HEK293 (cell line): ENCODE measurements around the gene RNF34.

Experiments used
- CTCF ChIA-PET: fragments of 350-600 bp; formaldehyde crosslinking; extraction: SDS; loops from one replicate; lab custom pipeline; 2021; ENCODE audit warnings: antibody characterized with exemption; lab: Yijun Ruan, JAX
- POLR2A ChIA-PET: fragments of 300-600 bp; formaldehyde crosslinking; extraction: SDS; loops from one replicate; lab custom pipeline; 2020; ENCODE audit warnings: antibody characterized with exemption, inconsistent platforms; lab: Yijun Ruan, JAX
- H3K27ac ChIP-seq: fragments of 200-500 bp; sonication (Bioruptor generic); 2 replicates; pipeline ENCODE4 v1.5.1; 2014; ENCODE audit warnings: low read depth, low read length, control low read depth, inconsistent platforms; ENCODE audit errors: extremely low read depth
- H3K36me3 ChIP-seq, 2 experiments: fragments of 200-500 bp in 1 of 2; sonication (Bioruptor generic) in 1 of 2; 1 replicate in 1 of 2; 2 replicates in 1 of 2; pipeline ENCODE4 v1.5.1; 2014 to 2017; ENCODE audit warnings: inconsistent platforms in 2 of 2, low read length in 2 of 2; ENCODE audit not compliant: control insufficient read depth in 2 of 2, insufficient read depth in 1 of 2
- H3K4me1 ChIP-seq: fragments of 200-500 bp; sonication (Bioruptor generic); 2 replicates; pipeline ENCODE4 v1.5.1; 2014; ENCODE audit warnings: mild to moderate bottlenecking, low read length, inconsistent platforms; ENCODE audit not compliant: control insufficient read depth, insufficient read depth
- H3K4me3 ChIP-seq: 2 replicates; pipeline ENCODE4 v1.5.1; 2011; ENCODE audit warnings: low read depth, mild to moderate bottlenecking, control low read depth, low read length, moderate library complexity
- H3K9me3 ChIP-seq: fragments of 200-500 bp; sonication (Bioruptor generic); 2 replicates; pipeline ENCODE4 v1.5.1; 2014; ENCODE audit warnings: low read depth, low read length, inconsistent platforms; ENCODE audit not compliant: control insufficient read depth, insufficient read depth
- GLI4 ChIP-seq: fragments of 450-650 bp; formaldehyde crosslinking; IDR thresholded peaks from 2 replicates; pipeline ENCODE4 v1.5.1; 2016; ENCODE audit warnings: missing biosample characterization, missing genetic modification characterization
- HOXD13 ChIP-seq: sonication (generic); formaldehyde crosslinking; IDR thresholded peaks from 2 replicates; pipeline ENCODE4 v1.8.0; 2022; ENCODE audit warnings: missing genetic modification reagents, borderline replicate concordance
- IKZF3 ChIP-seq: fragments of 450-650 bp; IDR thresholded peaks from 2 replicates; pipeline ENCODE4 v1.5.0; 2018; ENCODE audit warnings: missing biosample characterization, mild to moderate bottlenecking, missing genetic modification characterization, moderate library complexity
- KLF8 ChIP-seq: fragments of 450-650 bp; formaldehyde crosslinking; IDR thresholded peaks from 2 replicates; pipeline ENCODE4 v1.5.1; 2016; ENCODE audit warnings: missing biosample characterization, missing genetic modification characterization
- MZF1 ChIP-seq: fragments of 450-650 bp; formaldehyde crosslinking; IDR thresholded peaks from 2 replicates; pipeline ENCODE4 v1.5.1; 2017; ENCODE audit warnings: missing biosample characterization, missing genetic modification characterization, borderline replicate concordance
- SCRT1 ChIP-seq: fragments of 450-650 bp; formaldehyde crosslinking; IDR thresholded peaks from 2 replicates; pipeline ENCODE4 v1.5.1; 2016; ENCODE audit warnings: missing biosample characterization, missing genetic modification characterization, borderline replicate concordance
- ZBTB17 ChIP-seq: fragments of 450-650 bp; formaldehyde crosslinking; IDR thresholded peaks from 2 replicates; pipeline ENCODE4 v1.5.1; 2016; ENCODE audit warnings: missing biosample characterization, missing genetic modification characterization
- ZBTB7A ChIP-seq: fragments of 450-650 bp; formaldehyde crosslinking; IDR thresholded peaks from 2 replicates; pipeline ENCODE4 v1.5.1; 2016; ENCODE audit warnings: low read depth, missing biosample characterization, missing genetic modification characterization
- ZBTB8A ChIP-seq: fragments of 450-650 bp; formaldehyde crosslinking; IDR thresholded peaks from 2 replicates; pipeline ENCODE4 v1.5.1; 2016; ENCODE audit warnings: missing biosample characterization, missing genetic modification characterization
- ZNF121 ChIP-seq: fragments of 450-650 bp; formaldehyde crosslinking; IDR thresholded peaks from 2 replicates; pipeline ENCODE4 v1.5.1; 2016; ENCODE audit warnings: missing biosample characterization, missing genetic modification characterization
- ZNF223 ChIP-seq: fragments of 450-650 bp; formaldehyde crosslinking; IDR thresholded peaks from 2 replicates; pipeline ENCODE4 v1.5.1; 2016; ENCODE audit warnings: missing biosample characterization, missing genetic modification characterization
- ZNF248 ChIP-seq: fragments of 450-650 bp; formaldehyde crosslinking; IDR thresholded peaks from 2 replicates; pipeline ENCODE4 v1.5.1; 2017; ENCODE audit warnings: missing biosample characterization, missing genetic modification characterization
- ZNF335 ChIP-seq: fragments of 450-650 bp; formaldehyde crosslinking; conservative IDR thresholded peaks from 2 replicates; pipeline ENCODE4 v1.5.1; 2016; ENCODE audit warnings: missing biosample characterization, missing genetic modification characterization
- ZNF362 ChIP-seq: fragments of 450-650 bp; formaldehyde crosslinking; IDR thresholded peaks from 2 replicates; pipeline ENCODE4 v1.5.1; 2016; ENCODE audit warnings: missing biosample characterization, missing genetic modification characterization
- ZNF473 ChIP-seq: fragments of 450-650 bp; formaldehyde crosslinking; IDR thresholded peaks from 2 replicates; pipeline ENCODE4 v1.5.1; 2017; ENCODE audit warnings: missing biosample characterization, missing genetic modification characterization
- ZNF529 ChIP-seq: fragments of 450-650 bp; formaldehyde crosslinking; IDR thresholded peaks from 2 replicates; pipeline ENCODE4 v1.5.1; 2017; ENCODE audit warnings: missing genetic modification characterization, missing biosample characterization; ENCODE audit not compliant: insufficient replicate concordance
- ZNF610 ChIP-seq: fragments of 450-650 bp; formaldehyde crosslinking; IDR thresholded peaks from 2 replicates; pipeline ENCODE4 v1.5.1; 2016; ENCODE audit warnings: missing biosample characterization, missing genetic modification characterization, borderline replicate concordance
- ZNF629 ChIP-seq: fragments of 450-650 bp; formaldehyde crosslinking; IDR thresholded peaks from 2 replicates; pipeline ENCODE4 v1.5.1; 2017; ENCODE audit warnings: missing biosample characterization, missing genetic modification characterization
- ZNF658 ChIP-seq: fragments of 450-650 bp; formaldehyde crosslinking; IDR thresholded peaks from 2 replicates; pipeline ENCODE4; 2016; ENCODE audit warnings: missing biosample characterization, missing genetic modification characterization
- ZNF707 ChIP-seq: fragments of 450-650 bp; formaldehyde crosslinking; IDR thresholded peaks from 2 replicates; pipeline ENCODE4 v1.5.1; 2016; ENCODE audit warnings: missing biosample characterization, missing genetic modification characterization
- ZNF785 ChIP-seq: fragments of 450-650 bp; formaldehyde crosslinking; IDR thresholded peaks from 2 replicates; pipeline ENCODE4 v1.5.1; 2016; ENCODE audit warnings: missing biosample characterization, missing genetic modification characterization
- ZNF791 ChIP-seq: fragments of 450-650 bp; formaldehyde crosslinking; IDR thresholded peaks from 2 replicates; pipeline ENCODE4 v1.5.1; 2016; ENCODE audit warnings: missing biosample characterization, missing genetic modification characterization
- TF ChIP-seq, protein P1 (sequence below): fragments of 450-650 bp; formaldehyde crosslinking; IDR thresholded peaks from 2 replicates; pipeline ENCODE4 v1.5.1; 2017; ENCODE audit warnings: missing biosample characterization, missing genetic modification characterization
- TF ChIP-seq, protein P2 (sequence below): fragments of 450-650 bp; formaldehyde crosslinking; IDR thresholded peaks from 2 replicates; pipeline ENCODE4 v1.5.1; 2016; ENCODE audit warnings: missing biosample characterization, missing genetic modification characterization, borderline replicate concordance
- TF ChIP-seq, protein P3 (sequence below): fragments of 450-650 bp; formaldehyde crosslinking; IDR thresholded peaks from 2 replicates; pipeline ENCODE4 v1.5.1; 2016; ENCODE audit warnings: missing biosample characterization, missing genetic modification characterization

RNF34 gene

DNA sequence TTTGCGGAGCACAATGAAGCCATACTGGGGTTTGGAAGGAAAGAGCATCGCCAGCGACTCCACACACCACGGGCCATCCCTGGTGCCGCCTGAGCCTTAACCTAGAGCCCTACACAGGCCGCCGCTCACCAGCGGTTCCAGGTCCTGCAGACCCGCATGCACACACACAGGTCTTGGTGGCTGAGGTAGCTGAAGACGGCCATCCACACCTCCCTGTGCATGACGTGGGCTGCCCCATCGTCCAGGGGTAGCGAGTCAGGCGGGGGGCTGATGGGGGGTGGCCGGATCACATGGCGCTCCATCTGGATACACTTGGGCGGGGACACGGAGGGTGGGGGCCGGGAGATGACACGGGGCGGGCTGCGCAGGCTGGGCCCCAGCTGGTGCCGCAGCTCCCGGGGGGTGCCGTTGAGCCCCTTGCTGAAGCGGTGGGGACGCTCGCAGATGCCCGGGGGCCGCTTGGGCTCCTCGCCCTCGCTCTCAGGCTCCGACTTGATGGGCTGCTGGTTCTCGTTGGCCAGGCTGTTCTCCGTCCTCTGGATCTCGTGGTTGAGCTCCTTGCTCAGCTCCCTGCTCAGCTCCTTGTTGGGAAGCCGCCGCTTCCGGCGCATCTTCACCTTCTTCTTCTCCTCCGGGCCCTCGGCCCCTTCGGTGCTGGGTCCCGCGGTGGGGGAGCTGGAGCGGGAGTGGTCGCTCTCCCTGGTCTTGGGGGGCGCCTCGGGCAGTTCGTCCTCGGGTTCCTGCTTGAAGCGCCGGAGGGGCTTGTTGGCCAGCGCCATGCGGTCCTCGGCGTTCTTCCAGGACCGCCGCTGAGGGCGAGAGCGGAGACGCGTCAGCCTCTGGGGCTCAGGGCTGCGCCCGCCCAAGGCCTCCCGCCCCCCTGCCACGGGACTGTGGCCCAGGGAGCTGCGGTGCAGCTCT is 42.4 kb downstream of the RNF34 start:
- Histone ChIP-seq H3K27ac (no peak overlapping the region), H3K36me3 (peaks cover 16 to 71% of the 10 kb centered on the region in 2 experiments), H3K4me1 (no peaks in the 10 kb centered on the region), H3K4me3 (no peak overlapping the region), H3K9me3 (no peaks in the 10 kb centered on the region)
- ChIA-PET CTCF (interaction anchor here (0.6 to 4.6 kb wide), 33 partner anchors 8 to 382 kb away, joined by 3 to 58 read pairs (median 4); no protein-coding TSS in a partner anchor), POLR2A (interaction anchor here (1.0 to 1.1 kb wide), 2 partner anchors 21 to 90 kb away, joined by 3 to 5 read pairs; partner anchors contain the start of gene ANAPC5)
- TF ChIP-seq SCRT1 (tag by site-specific recombination) (no peak), ZNF335 (tag by site-specific recombination) (no peak), ZNF785 (no peak), MZF1 (tag by site-specific recombination) (no peak), ZNF529 (tag by site-specific recombination) (no peak), ZNF121 (no peak), ZNF707 (tag by site-specific recombination) (no peak), ZNF610 (tag by site-specific recombination) (no peak), ZNF658 (no peak), ZBTB8A (no peak), KLF8 (tag by site-specific recombination) (no peak), ZNF629 (no peak), ZBTB7A (tag by site-specific recombination) (no peak), GLI4 (tag by site-specific recombination) (no peak), ZNF791 (no peak), ZNF473 (tag by site-specific recombination) (no peak), HOXD13 (CRISPR knock-in tag) (no peak), ZNF223 (tag by site-specific recombination) (no peak)
- TF ChIP-seq, protein P1, sequence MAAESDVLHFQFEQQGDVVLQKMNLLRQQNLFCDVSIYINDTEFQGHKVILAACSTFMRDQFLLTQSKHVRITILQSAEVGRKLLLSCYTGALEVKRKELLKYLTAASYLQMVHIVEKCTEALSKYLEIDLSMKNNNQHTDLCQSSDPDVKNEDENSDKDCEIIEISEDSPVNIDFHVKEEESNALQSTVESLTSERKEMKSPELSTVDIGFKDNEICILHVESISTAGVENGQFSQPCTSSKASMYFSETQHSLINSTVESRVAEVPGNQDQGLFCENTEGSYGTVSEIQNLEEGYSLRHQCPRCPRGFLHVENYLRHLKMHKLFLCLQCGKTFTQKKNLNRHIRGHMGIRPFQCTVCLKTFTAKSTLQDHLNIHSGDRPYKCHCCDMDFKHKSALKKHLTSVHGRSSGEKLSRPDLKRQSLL = no peak

GRCh38 chr12:121443193-121443870 is 43.4 kb downstream of the RNF34 start:
- POLR2A ChIA-PET = interaction anchor here (0.5 to 1.1 kb wide), 4 partner anchors 23 to 957 kb away, joined by 3 to 5 read pairs (median 3); partner anchors contain the start of gene ANAPC5
- CTCF ChIA-PET = interaction anchor here (0.6 to 4.6 kb wide), 32 partner anchors 8 to 1068 kb away, joined by 3 to 58 read pairs (median 5); no protein-coding TSS in a partner anchor
- Histone ChIP-seq H3K4me1 (no peaks in the 10 kb centered on the region), H3K36me3 (peaks cover 14 to 62% of the 10 kb centered on the region in 2 experiments; a peak in 2 of 3 replicates), H3K9me3 (no peaks in the 10 kb centered on the region), H3K4me3 (no peak overlapping the region), H3K27ac (no peak overlapping the region)
- TF ChIP-seq ZBTB17 (tag by site-specific recombination) (peak; percentile 58), IKZF3 (peak; percentile 85), ZNF362 (tag by site-specific recombination) (no peak), ZNF248 (tag by site-specific recombination) (no peak)
- TF ChIP-seq, protein P2, sequence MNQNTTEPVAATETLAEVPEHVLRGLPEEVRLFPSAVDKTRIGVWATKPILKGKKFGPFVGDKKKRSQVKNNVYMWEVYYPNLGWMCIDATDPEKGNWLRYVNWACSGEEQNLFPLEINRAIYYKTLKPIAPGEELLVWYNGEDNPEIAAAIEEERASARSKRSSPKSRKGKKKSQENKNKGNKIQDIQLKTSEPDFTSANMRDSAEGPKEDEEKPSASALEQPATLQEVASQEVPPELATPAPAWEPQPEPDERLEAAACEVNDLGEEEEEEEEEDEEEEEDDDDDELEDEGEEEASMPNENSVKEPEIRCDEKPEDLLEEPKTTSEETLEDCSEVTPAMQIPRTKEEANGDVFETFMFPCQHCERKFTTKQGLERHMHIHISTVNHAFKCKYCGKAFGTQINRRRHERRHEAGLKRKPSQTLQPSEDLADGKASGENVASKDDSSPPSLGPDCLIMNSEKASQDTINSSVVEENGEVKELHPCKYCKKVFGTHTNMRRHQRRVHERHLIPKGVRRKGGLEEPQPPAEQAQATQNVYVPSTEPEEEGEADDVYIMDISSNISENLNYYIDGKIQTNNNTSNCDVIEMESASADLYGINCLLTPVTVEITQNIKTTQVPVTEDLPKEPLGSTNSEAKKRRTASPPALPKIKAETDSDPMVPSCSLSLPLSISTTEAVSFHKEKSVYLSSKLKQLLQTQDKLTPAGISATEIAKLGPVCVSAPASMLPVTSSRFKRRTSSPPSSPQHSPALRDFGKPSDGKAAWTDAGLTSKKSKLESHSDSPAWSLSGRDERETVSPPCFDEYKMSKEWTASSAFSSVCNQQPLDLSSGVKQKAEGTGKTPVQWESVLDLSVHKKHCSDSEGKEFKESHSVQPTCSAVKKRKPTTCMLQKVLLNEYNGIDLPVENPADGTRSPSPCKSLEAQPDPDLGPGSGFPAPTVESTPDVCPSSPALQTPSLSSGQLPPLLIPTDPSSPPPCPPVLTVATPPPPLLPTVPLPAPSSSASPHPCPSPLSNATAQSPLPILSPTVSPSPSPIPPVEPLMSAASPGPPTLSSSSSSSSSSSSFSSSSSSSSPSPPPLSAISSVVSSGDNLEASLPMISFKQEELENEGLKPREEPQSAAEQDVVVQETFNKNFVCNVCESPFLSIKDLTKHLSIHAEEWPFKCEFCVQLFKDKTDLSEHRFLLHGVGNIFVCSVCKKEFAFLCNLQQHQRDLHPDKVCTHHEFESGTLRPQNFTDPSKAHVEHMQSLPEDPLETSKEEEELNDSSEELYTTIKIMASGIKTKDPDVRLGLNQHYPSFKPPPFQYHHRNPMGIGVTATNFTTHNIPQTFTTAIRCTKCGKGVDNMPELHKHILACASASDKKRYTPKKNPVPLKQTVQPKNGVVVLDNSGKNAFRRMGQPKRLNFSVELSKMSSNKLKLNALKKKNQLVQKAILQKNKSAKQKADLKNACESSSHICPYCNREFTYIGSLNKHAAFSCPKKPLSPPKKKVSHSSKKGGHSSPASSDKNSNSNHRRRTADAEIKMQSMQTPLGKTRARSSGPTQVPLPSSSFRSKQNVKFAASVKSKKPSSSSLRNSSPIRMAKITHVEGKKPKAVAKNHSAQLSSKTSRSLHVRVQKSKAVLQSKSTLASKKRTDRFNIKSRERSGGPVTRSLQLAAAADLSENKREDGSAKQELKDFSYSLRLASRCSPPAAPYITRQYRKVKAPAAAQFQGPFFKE (tag by site-specific recombination) = no peak
- TF ChIP-seq, protein P3, sequence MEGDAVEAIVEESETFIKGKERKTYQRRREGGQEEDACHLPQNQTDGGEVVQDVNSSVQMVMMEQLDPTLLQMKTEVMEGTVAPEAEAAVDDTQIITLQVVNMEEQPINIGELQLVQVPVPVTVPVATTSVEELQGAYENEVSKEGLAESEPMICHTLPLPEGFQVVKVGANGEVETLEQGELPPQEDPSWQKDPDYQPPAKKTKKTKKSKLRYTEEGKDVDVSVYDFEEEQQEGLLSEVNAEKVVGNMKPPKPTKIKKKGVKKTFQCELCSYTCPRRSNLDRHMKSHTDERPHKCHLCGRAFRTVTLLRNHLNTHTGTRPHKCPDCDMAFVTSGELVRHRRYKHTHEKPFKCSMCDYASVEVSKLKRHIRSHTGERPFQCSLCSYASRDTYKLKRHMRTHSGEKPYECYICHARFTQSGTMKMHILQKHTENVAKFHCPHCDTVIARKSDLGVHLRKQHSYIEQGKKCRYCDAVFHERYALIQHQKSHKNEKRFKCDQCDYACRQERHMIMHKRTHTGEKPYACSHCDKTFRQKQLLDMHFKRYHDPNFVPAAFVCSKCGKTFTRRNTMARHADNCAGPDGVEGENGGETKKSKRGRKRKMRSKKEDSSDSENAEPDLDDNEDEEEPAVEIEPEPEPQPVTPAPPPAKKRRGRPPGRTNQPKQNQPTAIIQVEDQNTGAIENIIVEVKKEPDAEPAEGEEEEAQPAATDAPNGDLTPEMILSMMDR (tag by site-specific recombination) = peak; percentile 86
